Heart left ventricle (tissue), 16 donors: ENCODE measurements around the gene CACNA1C. TPM values are rescaled to one million over a fixed set of nuclear protein-coding genes. Genes with fewer than 3 reads are reported as not detected.
A peak's percentile ranks its signal among the peaks of the same experiment; 100 is the strongest.

Experiments used
- ATAC-seq, 4 donors: fragments of 200-7000 bp; cut with Tn5 transposase; one replicate each; pipeline ENCODE4 v1.9.1; 2020 to 2022; ENCODE audit warnings: moderate library complexity in 4 of 4, mild to moderate bottlenecking in 3 of 4, moderate number of reproducible peaks in 1 of 4
- DNase-seq, 5 donors: peaks; one replicate each; pipeline ENCODE4 v3.0.0-alpha.2; 2020
- H3K27ac ChIP-seq, 12 donors: fragments of 200-600 bp; sonication (generic) in 4 of 12; one replicate each; pipeline versions ENCODE4 v1.5.0 to v1.8.0; 2016 to 2022; ENCODE audit warnings: mild to moderate bottlenecking in 2 of 12
- H3K27me3 ChIP-seq, 9 donors: fragments of 200-600 bp; sonication (generic) in 2 of 9; one replicate each; pipeline versions ENCODE4 v1.5.1 to v1.8.0; 2016 to 2022; ENCODE audit warnings: mild to moderate bottlenecking in 3 of 9
- H3K36me3 ChIP-seq, 9 donors: fragments of 200-600 bp; sonication (generic) in 2 of 9; one replicate each; pipeline versions ENCODE4 v1.5.0 to v1.8.0; 2018 to 2022; ENCODE audit warnings: mild to moderate bottlenecking in 2 of 9
- H3K4me1 ChIP-seq, 12 donors: fragments of 200-600 bp; sonication (generic) in 4 of 12; one replicate each; pipeline versions ENCODE4 v1.5.0 to v1.8.0; 2016 to 2022; ENCODE audit warnings: mild to moderate bottlenecking in 3 of 12
- H3K4me3 ChIP-seq, 12 donors: fragments of 200-600 bp; sonication (generic) in 4 of 12; one replicate each; pipeline versions ENCODE4 v1.5.0 to v1.8.0; 2017 to 2022; ENCODE audit warnings: mild to moderate bottlenecking in 9 of 12, moderate library complexity in 4 of 12
- H3K9me3 ChIP-seq, 12 donors: fragments of 200-600 bp; sonication (generic) in 4 of 12; one replicate each; pipeline versions ENCODE4 v1.5.0 to v1.8.0; 2016 to 2022; ENCODE audit warnings: mild to moderate bottlenecking in 1 of 12
- CTCF ChIP-seq, 12 donors: fragments of 200-600 bp; sonication (generic) in 4 of 12; IDR thresholded peaks; one replicate each; pipeline versions ENCODE4 v1.5.0 to v1.8.0; 2018 to 2022; ENCODE audit warnings: antibody characterized with exemption in 12 of 12, mild to moderate bottlenecking in 5 of 12
- POLR2A ChIP-seq, 2 donors: fragments of 450-650 bp; IDR thresholded peaks; one replicate each; pipeline ENCODE4 v1.6.1; 2017; ENCODE audit warnings: antibody characterized with exemption in 2 of 2, mild to moderate bottlenecking in 2 of 2, moderate library complexity in 2 of 2
- WGBS, 4 donors: extraction: QIAGEN DNeasy Blood & Tissue Kit in 2 of 4; methylation state at CpG; one replicate each; pipeline versions ENCODE4 v1.1.5 to v1.1.7; 2013 to 2018; 5-methylcytosine and 5-hydroxymethylcytosine counted together
- intact Hi-C, 10 donors: fragments of 100-400 bp; cut with DNase I; formaldehyde crosslinking; loops; one replicate each; pipeline versions ENCODE4 v1.11.1 to v1.14.2; 2022
- polyA plus RNA-seq, 2 donors: library from polyadenylated mRNA; stranded (reverse); fragments of 200-250 nt; gene quantifications; one replicate each; pipeline ENCODE4 v1.2.3, GENCODE V29; 2013
- total RNA-seq, 9 donors: library from RNA; depleted of rRNA in 2 of 9; stranded (reverse); fragments of >200 nt in 2 of 9; fragmentation: NEBNext Ultra II Directional in 3 of 9; extraction: Animal tissue kit (Norgen Biotek cat#: 25700) in 3 of 9; gene quantifications; one replicate each; pipeline versions ENCODE4 v1.1.0 to v1.2.4, GENCODE V29; 2016 to 2023
- donor health status: ischemic (EF 13 %, LVEDD 7.1; RV severe dilation, severe dysfunction).
- donor health status: healthy with polysubstance abuse.
- donor health status: DM: no; HTN: yes; CAD: no.
- donor health status: DM: no; HTN: no; CAD: no.
- donor health status: ischemic (EF 25% LVEDD 6.9; RV normal size, moderate dysfunction).
- donor health status: ischemic (EF 25% LVEDD 5.7; RV mildly dilated, moderate dysfunction).
- donor health status: healthy.
- donor health status: DM: yes; HTN: yes; CAD: no.
- donor health status: ischemic (EF 35%, LVEDD 5.7; RV mildly dilated, moderate dysfunction).
- donor health status: nonischemic (EF 11% LVEDD 7.7; RV severe dilation, severe dysfunction).
- donor health status: DM: yes; HTN: yes; CAD: no.
- donor health status: PGD.
- donor health status: ischemic (EF 29% LVEDD 5.4; RV normal size, mild dysfunction).
- donor health status: nonischemic (EF 23%, LVEDD 6.1; RV moderate dilation, normal function).

CACNA1C gene
- total and polyA plus RNA-seq, 11 donors, result 41.9 to 196 (median 164) TPM

GRCh38 chr12:2693244-2693860 lies 640.6 kb downstream of the CACNA1C start:
- Histone ChIP-seq H3K27ac (peak overlapping the region in 1 of 12 donors; percentile 9), H3K4me3 (no peak overlapping the region), H3K9me3 (no peaks in the 10 kb centered on the region), H3K27me3 (no peaks in the 10 kb centered on the region), H3K4me1 (peaks cover 0 to 10% (median 0%) of the 10 kb centered on the region in 12 donors), H3K36me3 (peaks cover 0 to 30% (median 21%) of the 10 kb centered on the region in 9 donors)
- intact Hi-C loops, result no loop called here
- 43 to 51% (median 44%) methylated on average over 10 of the region's 10 CpGs for WGBS, 4 donors
- peak in 3 of 4 donors; percentile 16 to 35 (median 21) for ATAC-seq
- no peak for TF ChIP-seq POLR2A (IDR thresholded peaks at IDR 0.05)
- no peak for TF ChIP-seq CTCF (IDR thresholded peaks at IDR 0.05)
- DNase-seq, result no peak

- intact Hi-C loops, result no loop called here
- ATAC-seq, result peak in 3 of 4 donors; percentile 22 to 52 (median 34)
- H3K27me3 ChIP-seq, result no peaks in the 10 kb centered on the region
These were observed 641.3 kb downstream of the CACNA1C start for GRCh38 chr12:2693980-2694610.

GRCh38 chr12:2696136-2696535 lies 643.3 kb downstream of the CACNA1C start:
- no peak overlapping the region for H3K4me3 ChIP-seq
- ATAC-seq (peak in 1 of 4 donors; percentile 2), DNase-seq (no peak)
- TF ChIP-seq CTCF (IDR thresholded peaks at IDR 0.05) (no peak), POLR2A (IDR thresholded peaks at IDR 0.05) (no peak)
- WGBS, 4 donors, result 71 to 77% (median 72%) methylated on average over 2 of the region's 2 CpGs
- no peaks in the 10 kb centered on the region for H3K9me3 ChIP-seq
- peaks cover 0 to 4% (median 1%) of the 10 kb centered on the region in 9 donors for H3K36me3 ChIP-seq
- H3K27me3 ChIP-seq, result no peaks in the 10 kb centered on the region
- H3K4me1 ChIP-seq, result peaks cover 0 to 10% (median under 1%) of the 10 kb centered on the region in 12 donors
- H3K27ac ChIP-seq, result no peak overlapping the region
- intact Hi-C loops, result no loop called here

More at GRCh38 chr12:2693980-2694610, 641.3 kb downstream of the CACNA1C start:
- Histone ChIP-seq H3K9me3 (no peaks in the 10 kb centered on the region), H3K4me1 (peaks cover 0 to 10% (median 2%) of the 10 kb centered on the region in 12 donors), H3K27ac (peak overlapping the region in 1 of 12 donors; percentile 2), H3K4me3 (no peak overlapping the region), H3K36me3 (peaks cover 0 to 23% (median 13%) of the 10 kb centered on the region in 9 donors)
- TF ChIP-seq CTCF (IDR thresholded peaks at IDR 0.05) (no peak), POLR2A (IDR thresholded peaks at IDR 0.05) (no peak)
- DNase-seq, result no peak
- 72 to 86% (median 80%) methylated on average over 3 of the region's 3 CpGs for WGBS, 4 donors

GRCh38 chr12:2697057-2697800 lies 644.4 kb downstream of the CACNA1C start:
- Histone ChIP-seq H3K9me3 (peaks cover 0 to 4% (median 0%) of the 10 kb centered on the region in 12 donors), H3K4me3 (no peak overlapping the region), H3K27me3 (no peaks in the 10 kb centered on the region), H3K27ac (no peak overlapping the region), H3K4me1 (peaks cover 0 to 10% (median 0%) of the 10 kb centered on the region in 12 donors), H3K36me3 (no peaks in the 10 kb centered on the region)
- no peak for TF ChIP-seq CTCF (IDR thresholded peaks at IDR 0.05)
- TF ChIP-seq POLR2A (IDR thresholded peaks at IDR 0.05), result no peak
- intact Hi-C loops, result no loop called here
- ATAC-seq (peak in 2 of 4 donors; percentile 13 to 21), DNase-seq (no peak)
- 69 to 74% (median 70%) methylated on average over 10 of the region's 10 CpGs for WGBS, 4 donors
